GM03348 (cell line): ENCODE results near the gene VGF.

ENCODE experiments used
- DNase-seq: peaks from one replicate; pipeline ENCODE4 v3.0.0; 2012; ENCODE audit warnings: low spot score

Gene VGF

DNA sequence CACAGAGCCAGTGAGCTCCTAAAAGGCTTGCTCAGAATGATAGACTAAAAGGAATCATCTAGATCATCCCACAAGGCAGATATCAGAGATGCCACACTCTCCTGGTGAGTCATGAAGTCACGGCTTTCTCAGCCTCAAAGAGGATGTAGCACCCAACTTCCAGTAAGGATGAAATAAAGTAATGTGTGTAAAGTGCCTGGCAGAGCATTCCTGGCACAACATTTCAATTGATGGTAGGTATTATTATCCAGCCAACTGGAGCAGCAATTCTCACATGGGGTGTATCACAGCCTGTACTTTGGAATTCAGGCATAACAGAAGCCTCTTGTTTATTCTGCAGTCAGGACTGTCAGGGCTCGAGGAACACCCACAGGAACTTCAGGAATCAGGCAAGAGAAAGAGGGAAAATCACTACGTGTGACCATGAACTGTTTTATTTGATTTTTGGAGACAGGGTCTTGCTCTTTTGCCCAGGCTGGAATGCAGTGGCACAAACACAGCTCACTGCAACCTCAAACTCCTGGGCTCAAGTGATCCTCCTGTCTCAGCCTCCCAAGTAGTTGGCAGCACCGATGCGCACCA lies 20.0 kb upstream of the VGF start:
- peak; percentile 37 for DNase-seq

- DNase-seq: no peak
These were observed 14.9 kb upstream of the VGF start, which contains the start of gene NAT16 for GRCh38 chr7:101180130-101180755. TSS of gene NAT16 (minus strand) at chr7:101180293. CDS start at chr7:101174807, 5,486 bp downstream.

DNA sequence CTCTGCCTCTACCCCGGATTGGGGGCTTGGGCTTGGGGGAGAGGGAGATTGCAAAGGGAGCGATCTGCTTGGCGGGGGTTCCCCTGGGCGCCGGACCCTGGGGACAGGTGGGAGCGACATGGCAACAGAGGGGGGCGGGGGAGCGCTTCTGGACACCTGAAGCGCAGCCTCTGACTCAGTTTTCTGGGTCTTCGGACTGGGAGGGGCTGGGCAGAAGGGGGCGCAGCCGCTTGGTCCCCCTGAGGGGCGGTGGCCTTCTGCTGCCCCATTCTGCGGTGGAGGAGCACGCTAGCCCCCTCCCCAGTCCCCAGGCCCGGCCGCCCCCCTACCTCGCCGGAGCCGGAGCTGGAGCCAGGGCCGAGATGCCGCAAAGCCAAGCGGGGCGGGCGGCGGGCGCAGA lies 14.3 kb upstream of the VGF start:
- DNase-seq: no peak

- DNase-seq: no peak
These were observed 13.7 kb upstream of the VGF start for GRCh38 chr7:101179117-101179516.

GRCh38 chr7:101177644-101178043 lies 12.3 kb upstream of the VGF start:
- DNase-seq: no peak

DNA sequence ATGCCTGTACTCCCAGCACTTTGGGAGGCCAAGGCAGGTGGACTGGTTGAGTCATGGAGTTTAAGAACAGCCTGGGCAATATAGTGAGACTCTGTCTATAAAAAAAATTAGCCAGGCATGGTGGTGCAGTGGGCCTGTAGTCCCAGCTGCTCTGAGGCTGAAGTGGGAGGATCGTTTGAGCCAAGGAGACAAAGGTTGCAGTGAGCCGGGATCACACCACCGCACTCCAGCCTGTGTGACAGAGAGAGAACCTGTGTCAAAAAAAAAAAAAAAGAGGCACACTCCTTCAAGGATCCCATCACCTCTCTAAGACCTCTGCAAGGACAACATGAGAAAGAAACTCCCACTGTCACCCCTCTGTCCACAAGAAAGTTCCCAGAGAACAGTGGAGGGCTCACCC lies 10.3 kb upstream of the VGF start:
- no peak for DNase-seq

DNA sequence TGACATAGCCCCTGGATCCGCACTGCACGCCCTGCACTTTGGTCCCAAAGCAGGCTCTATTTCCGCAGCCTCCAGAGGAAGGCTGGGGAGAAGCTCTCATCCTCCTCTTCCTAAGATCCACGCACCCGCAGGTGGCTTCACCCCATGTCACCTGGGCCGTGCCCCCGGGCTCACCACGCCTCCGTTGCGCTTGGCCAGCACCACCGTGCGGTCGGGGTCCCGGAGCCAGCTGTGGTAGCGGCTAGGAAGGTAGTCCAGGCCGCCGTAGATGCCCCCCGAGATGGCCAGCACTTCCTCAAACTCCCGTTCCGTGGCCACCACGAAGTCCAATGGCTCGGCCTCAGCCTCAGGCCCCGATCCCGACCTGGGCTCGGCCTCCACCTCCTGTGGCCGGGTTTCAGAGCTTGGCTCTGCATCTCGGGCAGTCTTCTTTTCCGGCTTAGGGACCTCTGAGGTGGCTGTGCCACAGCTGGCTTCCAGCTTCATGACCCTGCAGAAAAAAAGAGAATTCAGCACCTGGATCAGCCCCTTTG lies 9.0 kb upstream of the VGF start:
- no peak for DNase-seq

DNA sequence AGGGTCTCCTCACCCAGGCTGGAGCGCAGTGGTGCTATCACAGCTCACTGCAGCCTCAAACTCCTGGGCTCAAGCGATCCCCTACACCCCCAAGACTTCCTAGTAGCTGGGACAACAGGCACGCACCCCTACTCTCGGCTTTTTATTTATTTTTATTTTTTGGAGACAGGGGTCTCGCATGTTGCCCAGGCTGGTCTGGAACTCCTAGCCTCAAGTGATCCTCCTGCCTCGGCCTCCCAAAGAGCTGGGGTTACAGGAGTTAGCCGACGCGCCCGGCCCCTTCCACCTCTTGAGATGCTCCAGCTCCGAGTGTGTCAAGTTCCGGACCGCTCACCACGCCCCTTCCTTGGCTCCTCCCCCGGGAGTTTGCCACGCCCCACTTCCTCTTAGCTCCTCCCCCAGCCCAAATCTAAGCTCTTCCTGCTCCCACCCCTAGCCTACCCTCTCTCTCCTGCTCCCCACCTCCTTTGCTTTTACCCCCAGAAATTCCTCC lies 8.4 kb upstream of the VGF start:
- DNase-seq: peak; percentile 78

DNA sequence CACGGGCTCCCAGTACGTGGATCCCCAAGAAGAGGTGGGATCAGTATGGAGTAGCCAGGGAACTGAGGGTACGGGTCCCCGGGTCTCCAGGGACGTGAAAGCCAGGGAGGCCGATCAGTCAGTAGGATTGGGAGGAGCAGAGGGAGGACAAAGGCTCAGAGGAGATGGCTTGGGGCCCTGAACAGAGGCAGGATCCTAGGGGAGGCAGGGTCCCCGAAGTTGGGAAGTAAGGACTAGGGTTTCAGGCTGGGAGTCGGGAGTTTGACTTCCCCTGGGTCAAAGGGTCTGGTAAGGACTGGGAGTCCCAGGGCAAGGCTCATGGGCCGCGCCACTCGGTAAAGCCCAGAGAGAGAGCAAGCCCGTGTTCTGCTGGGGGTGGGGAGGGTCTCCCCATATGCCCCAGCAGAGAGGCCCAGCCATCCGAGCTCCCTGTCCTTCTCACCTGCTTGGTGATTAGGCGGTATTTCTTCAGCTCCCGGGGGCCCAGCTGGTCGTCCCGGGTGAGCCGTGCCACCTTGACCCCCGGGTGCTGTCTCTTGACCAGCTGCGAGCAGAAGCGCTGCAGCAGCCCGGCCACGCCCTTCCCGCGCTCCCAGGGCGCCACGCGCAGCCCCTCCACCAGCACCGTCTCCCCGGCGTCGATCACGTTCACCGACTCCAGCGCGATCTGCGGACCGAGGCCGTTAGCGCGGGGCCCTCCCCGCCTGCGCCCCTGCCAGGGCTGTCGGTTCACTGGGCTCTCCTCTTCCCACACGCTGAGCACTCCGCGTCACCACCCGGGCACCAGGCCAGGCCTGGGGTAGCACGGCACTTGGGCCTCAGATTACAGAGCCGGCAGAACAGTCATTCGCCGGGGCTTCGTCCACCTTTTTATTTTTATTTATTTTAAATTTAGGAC lies 7.7 kb upstream of the VGF start:
- DNase-seq: peak; percentile 75

- no peak for DNase-seq
These were observed 6.9 kb upstream of the VGF start for GRCh38 chr7:101172005-101172853.

GRCh38 chr7:101171442-101171837 lies 6.1 kb upstream of the VGF start:
- no peak for DNase-seq

DNA sequence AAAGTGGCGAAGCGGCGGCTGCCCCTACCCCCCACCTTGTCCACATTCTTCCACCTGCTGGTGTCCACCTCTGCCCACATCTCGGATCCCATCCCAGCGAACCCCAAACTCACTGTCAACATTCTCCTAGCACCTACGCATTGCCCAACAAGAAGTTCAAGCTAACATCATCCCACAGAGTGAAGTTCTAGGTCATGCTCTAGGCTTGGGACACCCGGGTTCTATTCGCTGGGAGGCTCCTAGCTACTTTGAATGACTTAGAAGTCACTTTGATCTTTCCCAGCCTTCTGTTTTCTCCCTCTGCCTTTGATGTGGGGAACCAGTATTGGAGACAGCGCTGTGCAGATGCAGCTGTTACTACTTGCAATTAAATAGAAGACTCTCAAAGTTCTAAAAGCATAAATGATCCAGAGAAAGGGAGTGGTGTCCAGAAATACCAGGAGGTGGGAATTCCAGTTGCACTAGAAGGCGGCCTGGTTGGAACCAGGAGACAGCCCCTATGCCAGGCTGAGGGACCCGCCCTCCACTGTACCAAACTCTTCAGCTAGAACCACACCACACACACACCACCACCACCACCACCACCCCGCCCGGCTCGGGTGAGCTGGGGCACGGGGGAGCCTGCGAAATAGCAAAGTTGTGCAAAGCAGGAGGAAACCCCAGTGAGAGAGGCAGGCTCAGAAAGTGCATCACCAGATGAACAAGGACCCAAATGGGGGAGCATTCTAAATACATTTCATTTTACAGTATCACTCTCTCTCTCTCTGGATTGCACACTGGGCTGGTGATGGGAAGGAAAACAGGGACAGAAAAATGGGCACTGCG lies 5.5 kb upstream of the VGF start:
- no peak for DNase-seq

- DNase-seq: peak; percentile 86
These were observed 4.6 kb upstream of the VGF start for GRCh38 chr7:101169838-101170551.

- no peak for DNase-seq
These were observed 3.9 kb upstream of the VGF start for GRCh38 chr7:101169110-101169837.

DNA sequence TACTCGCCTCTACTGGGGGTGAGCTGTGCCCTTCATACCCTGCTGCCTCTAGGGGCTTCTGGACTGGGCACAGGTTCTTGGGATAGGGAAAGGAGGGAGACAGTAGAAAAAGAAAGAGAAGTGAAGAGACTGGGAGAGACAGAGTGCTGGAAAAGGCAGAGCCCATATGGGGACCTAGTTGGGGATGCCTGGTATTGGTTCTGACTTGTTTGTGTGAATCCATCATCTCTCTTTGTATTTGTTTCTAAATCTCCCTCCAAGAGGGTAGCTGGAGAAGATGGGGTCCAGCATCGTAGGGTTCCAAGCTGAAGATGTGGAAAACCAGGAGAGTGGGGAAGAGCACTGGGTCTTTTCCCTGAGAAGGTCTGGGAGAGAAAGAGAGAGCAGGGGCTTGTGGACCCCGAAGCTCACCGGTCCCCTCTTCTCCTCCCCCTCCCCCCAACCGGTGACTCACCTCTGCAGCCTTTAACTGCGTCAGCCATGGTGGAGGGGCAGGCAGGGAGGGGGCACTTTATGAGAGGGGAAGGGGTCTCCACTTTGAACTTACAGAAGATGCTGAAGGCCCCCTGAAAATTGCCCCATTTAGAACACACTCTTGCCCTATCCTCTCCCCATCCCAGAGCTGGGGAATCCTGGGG lies 3.2 kb upstream of the VGF start:
- DNase-seq: no peak

DNA sequence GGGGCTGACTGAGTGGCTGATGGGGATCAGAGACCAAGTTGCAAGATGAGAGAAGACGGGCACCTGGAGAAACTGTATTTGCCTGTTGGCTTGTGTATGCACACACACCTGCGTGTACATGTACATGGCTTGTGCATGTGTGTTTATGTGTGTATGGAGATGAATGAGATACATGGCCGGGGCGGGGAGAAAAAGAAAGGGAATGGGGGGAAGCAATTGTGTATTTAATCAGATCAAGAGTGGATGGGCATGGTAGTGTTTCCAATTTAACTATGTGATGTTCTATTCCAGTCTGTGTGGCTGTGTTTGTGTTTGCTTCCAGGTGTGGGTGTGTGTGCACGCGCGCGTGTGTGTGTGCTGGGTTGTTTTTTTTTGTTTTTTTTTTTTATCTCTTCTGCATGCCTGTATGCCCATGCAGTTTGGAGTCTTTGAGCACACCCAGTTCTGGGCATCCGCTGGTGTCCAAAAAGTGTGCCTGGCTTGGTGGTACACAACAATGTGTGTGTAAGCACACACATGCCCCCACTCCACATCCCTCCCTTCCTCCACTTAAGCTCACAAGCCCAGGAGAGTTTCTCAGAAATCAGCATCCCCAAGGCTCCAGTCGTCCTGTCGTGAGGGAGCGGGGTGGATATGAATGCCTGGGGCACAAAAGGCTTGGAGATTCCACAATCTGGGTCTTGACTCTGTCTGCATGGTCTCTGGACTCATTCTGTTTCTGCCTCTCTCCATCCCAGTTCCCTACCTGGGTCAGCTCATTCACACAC lies 2.5 kb upstream of the VGF start:
- DNase-seq: no peak

DNA sequence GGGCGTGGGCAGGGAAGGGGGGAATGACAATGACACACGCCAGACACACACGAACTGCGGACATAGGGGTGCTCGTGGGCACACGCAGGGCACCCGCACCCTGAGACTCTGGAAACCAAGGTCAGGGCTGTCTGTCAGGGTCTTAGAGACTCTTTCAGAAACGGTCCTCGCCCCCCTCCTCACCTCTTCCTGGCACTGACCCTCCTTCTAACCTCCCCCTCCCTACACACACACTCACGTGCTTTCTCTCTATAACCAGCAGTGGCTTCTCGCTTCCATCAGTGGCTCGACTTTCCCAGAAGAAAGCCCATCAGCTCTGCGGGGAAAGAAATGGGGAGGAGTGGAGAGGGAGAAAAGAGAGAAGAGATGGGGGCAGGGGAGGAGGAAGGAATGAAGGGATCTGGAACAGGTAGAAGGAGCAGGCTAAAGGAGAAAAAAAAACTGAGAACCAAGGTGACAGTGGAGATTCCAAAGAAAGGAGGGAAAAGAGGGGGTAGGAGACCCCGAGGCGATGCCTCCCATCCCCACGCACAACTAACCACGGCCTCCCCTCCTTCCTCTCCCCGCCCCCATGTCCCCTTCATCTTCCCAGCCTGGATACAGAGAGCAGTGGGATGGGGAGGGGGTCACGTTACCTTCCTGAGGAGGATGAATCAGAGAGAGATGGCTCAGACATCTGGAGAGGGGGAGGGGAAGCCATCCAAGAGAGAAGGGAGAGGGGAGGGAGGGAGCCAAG lies 1.7 kb upstream of the VGF start:
- DNase-seq: no peak

DNA sequence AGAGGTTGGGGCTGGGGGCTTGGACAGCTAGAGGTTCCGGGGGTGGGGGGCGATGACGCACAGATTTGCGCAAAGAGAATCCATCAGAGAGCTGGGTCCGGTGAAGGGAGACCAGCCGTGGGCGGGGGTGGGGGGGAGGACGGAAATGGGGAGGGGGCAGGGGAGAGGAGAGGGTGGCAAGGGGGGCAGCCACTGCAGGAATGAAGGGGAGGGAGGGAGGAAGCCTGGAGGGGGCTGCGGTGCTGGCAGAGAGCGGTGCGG lies 1.2 kb upstream of the VGF start:
- no peak for DNase-seq
